C4-2B (cell line): ENCODE results near the gene DUOX1.

Source experiments
- CTCF ChIP-seq: fragments of 450-650 bp; conservative IDR thresholded peaks from 2 replicates; pipeline ENCODE4 v1.5.1; 2017; ENCODE audit warnings: mild to moderate bottlenecking
- ZFX ChIP-seq: fragments of 450-650 bp; IDR thresholded peaks from 2 replicates; pipeline ENCODE4 v1.6.1; 2017

- no peak for TF ChIP-seq CTCF
- TF ChIP-seq ZFX = no peak
Observed at GRCh38 chr15:45174577-45174976, 44.8 kb downstream of the DUOX1 start.
